GM12875 (cell line): ENCODE data around the gene PLTP.

ENCODE experiments used
- H3K4me3 ChIP-seq: one replicate; pipeline ENCODE4 v1.5.1; 2011; ENCODE audit warnings: low read depth, low read length, control low read depth
- CTCF ChIP-seq: IDR thresholded peaks from 2 replicates; pipeline ENCODE4 v1.5.1; 2011; ENCODE audit warnings: low read depth, mild to moderate bottlenecking, control low read depth, inconsistent platforms, low read length, moderate library complexity, borderline replicate concordance; ENCODE audit not compliant: insufficient read depth

The PLTP gene

DNA sequence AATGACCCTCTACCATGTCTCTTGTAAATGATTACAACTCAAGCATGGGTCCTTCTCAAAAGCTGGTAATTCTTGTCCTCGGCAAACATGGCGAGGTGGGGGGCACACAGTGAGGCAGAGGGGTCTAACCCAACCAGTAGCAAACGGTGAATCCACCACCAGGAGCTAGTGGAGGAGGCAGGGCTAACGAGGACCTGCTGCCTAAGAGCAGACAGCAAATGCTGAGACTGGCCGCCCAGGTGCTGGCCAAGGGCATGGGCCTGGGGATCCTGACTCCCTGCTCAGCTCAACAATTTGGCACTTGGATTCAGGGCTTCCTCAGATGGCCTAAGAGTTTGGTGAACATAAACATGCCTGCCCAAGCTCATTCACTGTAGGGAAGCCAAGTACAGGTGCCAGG lies 40.9 kb upstream of the PLTP start:
- H3K4me3 ChIP-seq, result no peak overlapping the region
- no peak for TF ChIP-seq CTCF

- H3K4me3 ChIP-seq, result no peak overlapping the region
- TF ChIP-seq CTCF, result no peak
Observed at GRCh38 chr20:45951925-45952834, 40.2 kb upstream of the PLTP start.

- H3K4me3 ChIP-seq, result no peak overlapping the region
- TF ChIP-seq CTCF, result no peak
Observed at GRCh38 chr20:45950330-45950646, 38.3 kb upstream of the PLTP start.

DNA sequence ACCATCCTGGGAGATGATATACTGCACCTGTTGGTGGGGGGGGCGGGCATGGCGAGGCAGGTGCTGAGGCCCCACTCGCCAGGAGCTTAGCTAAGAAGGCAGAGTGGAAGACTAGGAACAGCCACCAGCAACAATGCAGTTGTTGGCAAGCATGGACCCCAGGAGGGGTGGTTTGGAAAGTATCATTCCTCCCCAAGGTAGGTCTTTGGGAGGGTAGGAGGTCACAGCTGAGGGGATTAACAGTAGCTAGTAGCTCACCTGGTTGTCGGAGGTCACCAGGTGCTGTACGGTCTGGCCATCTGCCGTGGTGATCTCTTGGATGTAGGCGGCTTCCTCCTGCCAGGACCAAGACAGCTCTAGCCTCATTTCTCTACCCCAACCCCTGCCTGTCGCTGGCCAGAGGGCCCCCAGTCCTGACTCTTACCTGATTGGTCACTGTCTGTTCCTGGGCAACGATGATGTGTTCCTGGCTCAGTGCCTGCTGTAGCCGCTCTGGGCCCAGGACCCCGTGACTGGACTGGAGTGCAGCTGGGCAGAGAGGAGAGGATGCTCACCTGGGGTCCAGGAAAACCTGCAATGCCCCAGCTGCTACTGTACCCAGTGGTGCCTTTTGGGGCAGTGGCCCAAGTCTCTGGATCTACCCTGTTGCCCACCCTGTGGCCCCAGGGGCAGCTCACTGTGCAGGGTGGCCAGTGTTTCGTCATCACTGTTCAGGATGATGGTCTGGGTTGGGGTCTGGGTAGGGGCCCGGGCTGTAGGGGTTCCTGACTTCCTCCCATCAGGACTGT lies 37.8 kb upstream of the PLTP start:
- no peak for TF ChIP-seq CTCF

DNA sequence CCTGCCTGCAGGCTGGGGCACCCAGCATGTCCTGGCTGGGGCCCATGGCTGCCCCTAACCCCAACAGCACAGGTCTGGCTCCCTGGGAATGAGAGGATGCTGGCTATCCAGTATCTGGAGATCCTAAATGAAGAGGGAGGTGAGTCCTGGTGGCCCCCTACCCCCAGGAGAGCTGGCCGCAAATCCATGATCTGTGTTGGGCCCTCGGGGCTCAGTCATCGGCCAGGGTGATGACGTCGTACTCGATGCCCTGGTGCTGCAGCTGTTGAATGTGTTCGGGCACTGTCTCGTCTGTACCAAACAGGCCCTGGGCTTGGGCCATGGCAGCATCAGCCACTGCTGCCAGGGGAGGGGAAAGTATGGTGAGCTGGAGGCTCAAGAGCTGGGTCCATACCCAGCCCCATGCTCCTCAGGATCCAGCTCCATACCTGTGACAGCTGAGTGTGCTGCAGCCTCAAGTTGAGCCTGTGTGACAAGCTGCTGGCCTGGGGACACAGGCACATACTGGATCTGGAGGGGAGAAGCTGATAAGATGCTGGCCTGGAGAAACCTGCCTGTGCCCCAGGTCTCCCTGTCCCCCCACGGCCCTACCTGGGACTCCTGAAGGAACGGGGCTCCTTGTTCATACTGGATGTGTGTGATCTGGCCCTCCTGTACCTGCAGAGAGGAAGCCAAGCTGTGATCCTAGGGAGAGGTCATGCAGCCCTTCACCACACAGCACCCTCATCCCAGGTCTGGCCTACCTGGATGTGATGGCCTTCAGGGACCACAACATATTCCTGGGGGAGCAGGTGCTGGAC lies 37.0 kb upstream of the PLTP start:
- no peak for TF ChIP-seq CTCF
- H3K4me3 ChIP-seq, result no peak overlapping the region

More for the DNA sequence above, 37.8 kb upstream of the PLTP start:
- no peak overlapping the region for H3K4me3 ChIP-seq

DNA sequence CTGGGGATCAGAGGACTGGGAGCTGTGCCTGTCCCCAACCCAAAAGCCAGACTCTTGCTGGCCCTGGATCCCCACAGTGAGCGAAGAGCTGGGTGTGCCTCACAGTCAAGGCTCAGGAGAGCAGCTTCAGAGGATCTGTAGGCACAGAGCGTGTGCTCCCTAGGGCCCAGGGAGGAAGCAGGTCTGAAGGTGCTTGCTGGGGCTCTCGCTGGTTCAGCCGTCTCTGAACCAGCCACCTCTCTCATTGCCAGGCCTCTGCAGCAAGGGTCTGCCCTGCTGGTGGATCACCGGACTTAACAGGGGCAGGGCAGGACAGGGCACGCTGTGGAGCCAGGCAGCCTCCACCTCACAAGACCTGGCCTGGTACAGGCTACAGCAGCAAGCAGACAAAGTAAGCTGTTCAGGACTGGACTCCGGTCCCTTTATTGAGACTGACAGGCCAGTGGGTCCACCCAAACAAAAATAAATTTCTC lies 36.3 kb upstream of the PLTP start:
- no peak overlapping the region for H3K4me3 ChIP-seq
- TF ChIP-seq CTCF, result no peak
